Body of pancreas (tissue), 4 donors: ENCODE measurements around the gene HUWE1. TPM values are rescaled to one million over a fixed set of nuclear protein-coding genes. Genes with fewer than 3 reads are reported as not detected.

Experiments used
- ATAC-seq: fragments of 150-250 bp; one replicate; pipeline ENCODE4 v1.9.1; 2016
- DNase-seq, 4 donors: peaks; one replicate each; pipeline ENCODE4 v3.0.0-alpha.2; 2019
- H3K27ac ChIP-seq, 4 donors: fragments of 200-600 bp; sonication (generic); 1 replicate in 3 of 4; 2 replicates in 1 of 4; pipeline versions ENCODE4 v1.5.1 to v1.6.1; 2016 to 2019; ENCODE audit warnings: mild to moderate bottlenecking in 1 of 4, mixed read lengths in 1 of 4, moderate library complexity in 1 of 4
- H3K27me3 ChIP-seq, 2 donors: fragments of 200-600 bp; sonication (generic); one replicate each; pipeline ENCODE4 v1.6.0; 2016; ENCODE audit warnings: mild to moderate bottlenecking in 1 of 2
- H3K36me3 ChIP-seq, 2 donors: fragments of 200-600 bp; sonication (generic); replicated peaks in 1 of 2; 2 replicates each; pipeline ENCODE4 v1.5.1; 2016; ENCODE audit warnings: low read depth in 2 of 2; ENCODE audit not compliant: insufficient read depth in 1 of 2
- H3K4me1 ChIP-seq: fragments of 200-600 bp; sonication (generic); one replicate; pipeline ENCODE4 v1.6.0; 2016
- H3K4me3 ChIP-seq, 2 donors: fragments of 200-600 bp; sonication (generic); 1 replicate in 1 of 2; 2 replicates in 1 of 2; pipeline ENCODE4 v1.5.1; 2016 to 2019
- H3K9me3 ChIP-seq, 3 donors: fragments of 200-600 bp; sonication (generic); 1 replicate in 2 of 3; 2 replicates in 1 of 3; pipeline ENCODE4 v1.5.1; 2016
- POLR2A ChIP-seq, 3 donors: fragments of 450-650 bp; IDR thresholded peaks; one replicate each; pipeline ENCODE4 v1.6.1; 2016; ENCODE audit warnings: antibody characterized with exemption in 3 of 3, mild to moderate bottlenecking in 2 of 3
- WGBS, 2 donors: methylation state at CpG; one replicate each; pipeline ENCODE4 v1.1.5; 2017; 5-methylcytosine and 5-hydroxymethylcytosine counted together
- intact Hi-C: fragments of 100-400 bp; cut with DNase I; formaldehyde crosslinking; loops from one replicate; pipeline ENCODE4 v1.15.1; 2023
- total RNA-seq, 2 donors: library from RNA; depleted of rRNA; stranded (reverse); fragments of >200 nt; gene quantifications; one replicate each; pipeline ENCODE4 v1.1.0, GENCODE V29; 2016
- TF ChIP-seq, protein P1 (sequence below), 7 experiments: fragments of 450-650 bp in 4 of 7; fragments of 200-600 bp in 3 of 7; sonication (generic) in 3 of 7; IDR thresholded peaks; one replicate each; pipeline ENCODE4 v1.5.1; 2016 to 2019; ENCODE audit warnings: antibody characterized with exemption in 7 of 7

HUWE1 gene
- total RNA-seq, 2 donors from 2014 or later, result 67.2 to 102 TPM

DNA sequence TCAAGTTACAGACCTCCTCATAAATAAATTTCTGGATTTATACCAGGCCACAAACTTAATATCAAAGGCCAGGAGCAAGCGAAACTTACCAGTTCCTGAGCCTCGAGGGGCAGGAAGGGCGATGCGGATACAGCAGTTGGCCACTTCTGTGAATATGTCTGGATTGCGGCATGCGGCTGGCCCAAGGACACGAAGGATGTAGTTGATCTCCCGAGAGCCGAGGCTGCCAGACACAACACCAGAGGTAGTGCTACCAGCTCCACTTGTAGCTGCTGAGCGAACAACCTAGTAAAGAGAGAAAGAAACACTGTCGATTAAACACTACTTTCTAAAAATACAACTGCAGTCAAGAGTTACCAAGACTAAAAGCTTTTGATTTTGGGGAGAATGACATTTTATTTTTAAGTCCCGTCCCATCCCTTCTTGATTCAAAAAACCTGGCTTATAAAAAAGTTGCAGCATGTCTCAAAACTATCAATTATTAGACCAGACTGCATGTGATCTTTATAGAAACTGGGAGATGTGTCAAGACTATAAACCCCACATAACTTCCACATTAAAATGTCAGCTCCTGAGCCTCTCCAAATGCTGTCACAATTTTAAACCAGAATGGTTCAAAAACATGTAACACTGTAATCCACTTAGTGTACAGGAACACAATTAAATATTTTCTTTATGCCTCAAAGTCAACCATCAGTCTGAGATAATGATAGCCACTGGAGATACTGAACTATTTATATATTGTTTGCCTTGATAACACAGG lies 105.6 kb downstream of the HUWE1 start:
- H3K27ac ChIP-seq, result no peak overlapping the region
- ATAC-seq, result no peak
- DNase-seq, result no peak

DNA sequence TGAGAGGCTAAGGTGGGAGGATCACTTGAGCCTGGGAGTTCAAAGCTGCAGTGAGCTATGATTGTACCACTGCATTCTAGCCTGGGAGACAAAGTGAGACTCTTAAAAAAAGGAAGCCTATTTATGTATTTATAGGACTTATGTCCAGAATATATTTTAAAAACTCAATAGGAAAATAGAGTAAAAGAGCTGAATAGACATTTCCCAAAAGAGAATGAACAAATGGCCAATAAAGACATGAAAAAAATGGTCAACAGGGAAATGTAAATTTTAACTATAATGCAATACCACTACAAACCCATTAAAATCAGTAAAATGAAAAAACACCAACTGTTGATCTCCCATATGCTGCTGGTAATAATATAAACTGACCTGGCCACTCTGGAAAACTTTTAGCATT lies 115.0 kb downstream of the HUWE1 start:
- no peaks in the 10 kb centered on the region for H3K9me3 ChIP-seq

More for the DNA sequence above, 105.6 kb downstream of the HUWE1 start:
- Histone ChIP-seq H3K9me3 (no peaks in the 10 kb centered on the region), H3K36me3 (peaks cover 0 to 6% of the 10 kb centered on the region in 2 donors), H3K4me1 (no peaks in the 10 kb centered on the region), H3K27me3 (no peaks in the 10 kb centered on the region), H3K4me3 (no peak overlapping the region)
- WGBS, 2 donors, result 95 to 97% methylated on average over 3 to 11 of the region's 12 CpGs
- TF ChIP-seq, protein P1, sequence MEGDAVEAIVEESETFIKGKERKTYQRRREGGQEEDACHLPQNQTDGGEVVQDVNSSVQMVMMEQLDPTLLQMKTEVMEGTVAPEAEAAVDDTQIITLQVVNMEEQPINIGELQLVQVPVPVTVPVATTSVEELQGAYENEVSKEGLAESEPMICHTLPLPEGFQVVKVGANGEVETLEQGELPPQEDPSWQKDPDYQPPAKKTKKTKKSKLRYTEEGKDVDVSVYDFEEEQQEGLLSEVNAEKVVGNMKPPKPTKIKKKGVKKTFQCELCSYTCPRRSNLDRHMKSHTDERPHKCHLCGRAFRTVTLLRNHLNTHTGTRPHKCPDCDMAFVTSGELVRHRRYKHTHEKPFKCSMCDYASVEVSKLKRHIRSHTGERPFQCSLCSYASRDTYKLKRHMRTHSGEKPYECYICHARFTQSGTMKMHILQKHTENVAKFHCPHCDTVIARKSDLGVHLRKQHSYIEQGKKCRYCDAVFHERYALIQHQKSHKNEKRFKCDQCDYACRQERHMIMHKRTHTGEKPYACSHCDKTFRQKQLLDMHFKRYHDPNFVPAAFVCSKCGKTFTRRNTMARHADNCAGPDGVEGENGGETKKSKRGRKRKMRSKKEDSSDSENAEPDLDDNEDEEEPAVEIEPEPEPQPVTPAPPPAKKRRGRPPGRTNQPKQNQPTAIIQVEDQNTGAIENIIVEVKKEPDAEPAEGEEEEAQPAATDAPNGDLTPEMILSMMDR (IDR thresholded peaks at IDR 0.05), result no peak
- no peak for TF ChIP-seq POLR2A (IDR thresholded peaks at IDR 0.05)
- intact Hi-C loops, result no loop called here

DNA sequence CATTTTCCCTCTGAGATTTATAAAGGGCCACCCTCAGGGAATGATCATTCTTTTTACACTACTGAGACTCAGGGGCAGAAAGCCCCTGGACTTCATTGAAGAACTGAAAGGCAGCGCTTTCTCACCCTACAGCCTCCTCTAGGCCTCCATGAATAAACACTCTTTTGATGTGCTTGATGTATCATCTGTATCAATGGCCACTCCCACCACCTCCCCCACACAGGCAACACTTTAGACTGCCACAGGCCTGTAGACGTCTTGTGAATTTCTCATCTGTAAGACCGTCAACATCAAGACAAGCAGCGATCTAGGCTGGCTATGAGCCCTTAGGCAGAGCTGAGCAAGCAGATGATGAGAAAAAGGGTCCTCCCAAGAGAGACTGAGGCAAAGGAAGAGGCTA lies 123.2 kb downstream of the HUWE1 start:
- peaks cover 0 to 41% of the 10 kb centered on the region in 2 donors for H3K36me3 ChIP-seq
- ATAC-seq, result no peak
- H3K27ac ChIP-seq, result no peak overlapping the region
- intact Hi-C loops, result no loop called here
- WGBS, 2 donors, result 84 to 95% methylated on average over 3 to 4 of the region's 4 CpGs
- no peaks in the 10 kb centered on the region for H3K4me1 ChIP-seq
- H3K27me3 ChIP-seq, result no peaks in the 10 kb centered on the region
- no peak overlapping the region for H3K4me3 ChIP-seq
- no peak for DNase-seq
- TF ChIP-seq POLR2A (IDR thresholded peaks at IDR 0.05), result no peak
- TF ChIP-seq, protein P1 (IDR thresholded peaks at IDR 0.05), result no peak
- H3K9me3 ChIP-seq, result no peaks in the 10 kb centered on the region

More for the DNA sequence above, 115.0 kb downstream of the HUWE1 start:
- no peak for DNase-seq
- Histone ChIP-seq H3K4me3 (no peak overlapping the region), H3K27me3 (no peaks in the 10 kb centered on the region), H3K4me1 (no peaks in the 10 kb centered on the region), H3K36me3 (peaks cover 0 to 10% of the 10 kb centered on the region in 2 donors), H3K27ac (no peak overlapping the region)
- TF ChIP-seq POLR2A (IDR thresholded peaks at IDR 0.05), result no peak
- TF ChIP-seq, protein P1 (IDR thresholded peaks at IDR 0.05), result no peak
- intact Hi-C loops, result no loop called here
- ATAC-seq, result no peak

DNA sequence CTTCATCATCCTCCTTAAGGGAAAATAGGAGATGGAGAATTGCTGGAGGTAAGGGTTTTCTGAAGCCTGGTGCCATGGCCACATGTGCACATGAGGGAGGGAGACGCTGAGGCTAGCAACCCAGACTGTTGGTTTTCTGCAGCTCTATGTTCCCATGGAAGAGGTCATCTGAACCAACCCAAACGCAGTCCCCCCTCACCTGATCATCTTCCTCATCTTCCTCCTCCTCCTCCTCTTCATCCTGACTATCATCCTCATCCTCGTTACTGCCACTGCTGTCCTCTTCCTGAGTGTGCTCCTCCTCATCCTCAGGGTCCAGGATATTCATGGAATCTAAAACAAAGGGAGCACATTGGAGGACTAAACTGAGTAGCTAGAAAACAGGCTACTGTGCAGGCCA lies 124.6 kb downstream of the HUWE1 start:
- no peak overlapping the region for H3K27ac ChIP-seq
- no peaks in the 10 kb centered on the region for H3K4me1 ChIP-seq
- ATAC-seq, result no peak
- H3K27me3 ChIP-seq, result no peaks in the 10 kb centered on the region
- intact Hi-C loops, result no loop called here
- no peaks in the 10 kb centered on the region for H3K9me3 ChIP-seq
- peaks cover 0 to 46% of the 10 kb centered on the region in 2 donors for H3K36me3 ChIP-seq
- WGBS, 2 donors, result 92 to 97% methylated on average over 3 of the region's 3 CpGs
- TF ChIP-seq, protein P1 (IDR thresholded peaks at IDR 0.05), result no peak
- TF ChIP-seq POLR2A (IDR thresholded peaks at IDR 0.05), result no peak
- no peak overlapping the region for H3K4me3 ChIP-seq
- DNase-seq, result no peak

DNA sequence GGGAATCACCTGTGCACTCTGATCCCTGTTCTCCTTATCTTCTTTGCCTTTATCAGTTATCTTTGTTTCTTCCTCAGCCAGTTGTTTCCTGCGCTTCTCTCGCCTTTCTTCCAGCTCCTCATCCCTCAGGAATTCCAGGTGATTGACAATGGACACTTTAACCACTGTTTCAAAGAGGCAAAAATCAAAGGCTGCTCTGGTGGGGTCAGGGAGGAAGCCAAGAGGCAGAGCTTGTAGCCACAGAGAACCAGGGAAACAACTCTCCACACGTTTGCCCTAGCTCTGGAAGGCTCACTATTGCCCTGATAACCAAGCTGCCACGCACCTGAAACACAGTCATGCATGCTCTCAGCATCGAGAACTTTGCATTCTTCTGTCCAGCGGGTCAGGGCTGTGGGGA lies 127.9 kb downstream of the HUWE1 start:
- no peak for ATAC-seq
- no peaks in the 10 kb centered on the region for H3K9me3 ChIP-seq

More for the DNA sequence above, 127.9 kb downstream of the HUWE1 start:
- no peak overlapping the region for H3K27ac ChIP-seq
- H3K4me1 ChIP-seq, result no peaks in the 10 kb centered on the region
- H3K4me3 ChIP-seq, result no peak overlapping the region
- no peak for DNase-seq
- intact Hi-C loops, result no loop called here
- peaks cover 0 to 43% of the 10 kb centered on the region in 2 donors for H3K36me3 ChIP-seq
- H3K27me3 ChIP-seq, result no peaks in the 10 kb centered on the region
- TF ChIP-seq POLR2A (IDR thresholded peaks at IDR 0.05), result no peak
- TF ChIP-seq, protein P1 (IDR thresholded peaks at IDR 0.05), result no peak
- WGBS, 2 donors, result 73 to 94% methylated on average over 3 to 6 of the region's 6 CpGs
